GM19238 (cell line): ENCODE measurements around the gene ZNF609.

Experiments used
- DNase-seq: peaks from one replicate; pipeline ENCODE4 v3.0.0; 2011; ENCODE audit warnings: low spot score; ENCODE audit not compliant: insufficient read length

Gene ZNF609

GRCh38 chr15:64535460-64536243 lies 75.3 kb downstream of the ZNF609 start:
- DNase-seq = no peak

- DNase-seq = no peak
Observed at GRCh38 chr15:64536244-64536836, 76.0 kb downstream of the ZNF609 start.

- no peak for DNase-seq
Observed at GRCh38 chr15:64542091-64542490, 81.7 kb downstream of the ZNF609 start.

- DNase-seq = no peak
Observed at GRCh38 chr15:64544450-64544849, 84.1 kb downstream of the ZNF609 start.

GRCh38 chr15:64547275-64547674 lies 86.9 kb downstream of the ZNF609 start:
- no peak for DNase-seq

- DNase-seq = no peak
Observed at GRCh38 chr15:64548235-64548634, 87.9 kb downstream of the ZNF609 start.

- no peak for DNase-seq
Observed at GRCh38 chr15:64549860-64550259, 89.5 kb downstream of the ZNF609 start.

- DNase-seq = no peak
Observed at GRCh38 chr15:64552281-64552948, 92.0 kb downstream of the ZNF609 start.

GRCh38 chr15:64558460-64559179 lies 98.2 kb downstream of the ZNF609 start:
- DNase-seq = no peak

GRCh38 chr15:64559243-64559642 lies 98.9 kb downstream of the ZNF609 start:
- DNase-seq = no peak

- DNase-seq = no peak
Observed at GRCh38 chr15:64560501-64560900, 100.1 kb downstream of the ZNF609 start.

- no peak for DNase-seq
Observed at GRCh38 chr15:64560998-64561397, 100.6 kb downstream of the ZNF609 start.

- DNase-seq = no peak
Observed at GRCh38 chr15:64562003-64562640, 101.7 kb downstream of the ZNF609 start.

- DNase-seq = no peak
Observed at GRCh38 chr15:64566102-64566501, 105.7 kb downstream of the ZNF609 start.

GRCh38 chr15:64566629-64567427 lies 106.5 kb downstream of the ZNF609 start:
- DNase-seq = no peak

- no peak for DNase-seq
Observed at GRCh38 chr15:64568765-64569164, 108.4 kb downstream of the ZNF609 start.

GRCh38 chr15:64571857-64572291 lies 111.5 kb downstream of the ZNF609 start:
- peak; percentile 13 for DNase-seq

GRCh38 chr15:64572856-64573255 lies 112.5 kb downstream of the ZNF609 start:
- DNase-seq = no peak

- DNase-seq = no peak
Observed at GRCh38 chr15:64574301-64575017, 114.1 kb downstream of the ZNF609 start.
